GM21717 (cell line): ENCODE measurements around the gene HK1.

Source experiments
- ATAC-seq: cut with Tn5 transposase; IDR thresholded peaks from one replicate; pipeline ENCODE4 v1.9.1; 2021; ENCODE audit warnings: mild to moderate bottlenecking, moderate library complexity; ENCODE audit not compliant: unreplicated experiment

The HK1 gene

DNA sequence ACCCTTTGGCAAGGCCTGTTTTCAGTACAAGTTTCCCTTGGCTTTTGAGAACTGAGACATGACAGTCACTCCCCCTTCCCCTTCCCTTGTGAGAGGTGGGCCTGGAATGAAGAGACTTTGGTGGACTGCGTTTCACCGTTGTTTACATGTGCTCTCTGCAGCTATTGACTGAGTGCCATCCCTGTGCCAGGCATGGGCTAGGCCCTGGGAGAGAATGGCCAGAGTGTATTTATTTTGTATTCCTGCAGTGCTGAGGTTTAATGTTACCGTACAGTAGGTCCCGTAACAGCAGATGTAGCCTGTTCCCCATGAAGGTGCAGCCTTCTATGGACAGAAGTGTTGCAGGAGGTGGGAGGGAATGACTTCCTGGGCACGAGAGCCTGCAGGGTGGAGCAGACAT, 88.4 kb downstream of the HK1 start:
- ATAC-seq, result no peak

DNA sequence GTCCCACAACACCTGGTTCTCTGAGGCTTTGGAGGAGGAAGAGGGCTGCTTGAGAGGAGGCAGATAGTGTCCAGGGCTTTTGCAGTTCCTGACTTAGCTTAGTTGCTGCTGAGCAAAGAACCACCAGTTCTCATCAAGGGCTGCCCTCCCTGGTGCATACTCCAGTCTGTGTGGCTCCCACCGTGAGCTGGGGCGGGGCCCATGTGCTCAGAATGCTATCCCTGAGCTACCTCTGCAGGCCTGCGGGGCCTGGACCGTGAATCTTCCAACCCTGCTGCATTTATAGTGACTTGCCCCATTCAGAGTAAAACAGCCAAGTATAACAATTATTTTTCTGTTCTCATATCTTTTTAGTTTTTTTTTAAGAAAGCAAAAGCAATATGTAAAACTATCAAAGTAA, 89.2 kb downstream of the HK1 start:
- no peak for ATAC-seq

DNA sequence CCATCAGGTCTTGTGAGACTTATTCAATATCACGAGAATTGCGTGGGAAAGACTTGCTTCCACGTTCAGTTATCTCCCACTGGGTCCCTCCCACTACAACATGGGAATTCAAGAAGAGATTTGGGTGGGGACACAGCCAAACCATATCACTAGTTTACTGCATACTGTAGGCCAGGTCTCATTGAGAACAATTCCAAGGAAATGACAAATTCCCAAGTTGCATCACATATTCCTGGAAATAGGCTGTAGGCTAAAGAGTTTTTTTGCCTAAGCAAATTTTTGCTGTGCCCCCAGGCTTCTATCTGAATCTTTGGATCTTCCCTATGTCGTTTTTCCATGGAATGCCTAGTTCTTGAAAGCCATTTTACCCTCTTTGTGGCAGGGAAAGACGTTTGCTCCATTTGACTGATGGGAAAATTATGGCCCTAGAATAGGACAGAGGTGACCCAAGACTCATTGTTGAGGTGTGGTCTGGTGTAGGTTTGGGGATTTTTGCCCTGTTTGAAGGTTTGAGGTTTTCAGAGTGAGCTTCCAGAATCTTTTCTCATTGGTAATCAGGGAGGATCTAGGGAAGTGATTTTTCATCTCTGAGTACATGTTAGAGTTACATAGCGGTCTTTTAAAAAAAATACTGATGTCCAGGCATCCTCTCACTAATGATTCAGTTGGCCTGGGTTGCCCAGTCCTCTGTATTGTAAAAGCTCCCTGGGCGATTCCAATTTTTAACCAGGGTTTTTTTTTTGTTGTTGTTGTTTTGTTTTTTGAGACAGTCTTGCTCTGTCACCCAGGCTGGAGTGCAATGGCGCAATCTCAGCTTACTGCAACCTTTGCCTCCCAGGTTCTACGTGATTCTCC, 94.1 kb downstream of the HK1 start:
- no peak for ATAC-seq

DNA sequence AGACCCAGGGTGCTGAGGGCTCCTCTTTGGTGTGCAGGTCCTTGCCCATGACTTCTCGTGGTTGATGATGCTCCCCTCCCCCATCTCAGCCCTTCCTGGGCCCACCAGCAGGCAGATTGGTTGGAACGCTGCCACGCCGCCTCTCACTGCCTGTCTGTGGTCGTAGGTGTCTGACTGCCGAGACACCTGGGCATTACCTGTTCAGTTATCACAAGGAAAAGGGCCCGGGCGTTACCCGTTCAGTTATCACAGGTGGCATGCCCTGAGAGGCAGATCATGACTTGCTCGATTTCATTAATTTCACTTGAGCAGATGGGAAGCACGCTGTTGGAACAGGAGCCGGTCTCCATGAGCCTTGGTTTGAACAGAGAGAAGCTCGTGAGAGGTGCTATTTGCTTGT, 95.9 kb downstream of the HK1 start:
- ATAC-seq, result no peak

DNA sequence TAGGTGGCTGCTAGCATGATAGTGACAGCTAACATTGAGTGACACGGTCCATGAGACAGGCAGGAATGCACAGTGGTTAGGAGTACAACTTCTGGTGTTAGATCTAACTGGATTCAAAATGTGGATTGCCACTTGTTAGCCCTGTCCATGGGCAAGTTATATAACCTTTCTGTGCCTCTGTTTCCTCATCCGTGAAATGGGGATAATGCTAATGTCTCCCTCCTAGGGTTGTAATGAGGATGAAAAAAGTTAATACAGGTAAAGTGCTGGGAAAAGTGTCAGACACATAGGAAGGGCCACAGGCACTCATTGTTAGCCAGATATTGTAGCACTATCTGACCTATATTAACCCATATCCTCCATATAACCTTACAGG, 96.6 kb downstream of the HK1 start:
- no peak for ATAC-seq

DNA sequence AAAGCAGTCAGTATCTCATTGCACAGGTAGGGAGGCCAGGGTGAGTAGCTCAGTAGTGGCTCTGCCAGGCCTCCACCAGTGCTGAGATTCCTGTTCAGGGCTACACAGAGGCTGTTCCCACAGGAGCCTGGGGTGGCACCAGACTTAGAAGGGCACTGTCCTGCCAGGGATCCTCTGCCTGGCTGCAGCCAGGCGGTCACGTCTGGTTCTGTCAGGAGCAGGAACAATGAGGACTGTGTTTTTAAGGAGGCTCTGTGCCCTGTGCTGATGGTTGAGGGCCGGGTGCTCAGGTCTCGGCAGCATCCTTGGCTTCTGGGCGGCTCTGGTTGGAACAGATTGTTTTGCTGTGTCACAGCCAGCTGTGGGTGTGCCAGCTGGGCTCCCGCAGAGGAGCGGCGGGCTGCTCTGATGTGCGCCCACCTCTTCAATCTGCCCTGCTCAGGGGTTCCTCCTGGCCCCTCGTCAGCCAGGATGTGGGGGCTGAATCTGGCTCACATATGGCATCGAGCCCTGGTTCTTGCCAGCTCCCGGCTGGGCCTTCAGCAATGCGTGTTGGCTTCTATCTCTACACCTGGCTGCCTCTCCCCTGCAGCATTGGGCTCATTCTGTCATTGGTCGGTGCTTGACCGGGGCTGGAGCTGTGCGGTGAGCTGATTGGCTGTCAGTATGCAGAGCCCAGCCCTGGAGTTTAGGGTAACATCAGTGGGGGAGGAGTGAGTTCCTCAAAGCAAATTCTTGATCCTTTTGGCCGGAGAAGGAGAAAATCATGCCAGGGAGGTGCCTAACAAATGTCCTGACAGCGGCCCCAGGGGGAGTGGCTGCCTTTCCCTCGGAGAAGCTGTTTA, 97.2 kb downstream of the HK1 start:
- ATAC-seq, result no peak

DNA sequence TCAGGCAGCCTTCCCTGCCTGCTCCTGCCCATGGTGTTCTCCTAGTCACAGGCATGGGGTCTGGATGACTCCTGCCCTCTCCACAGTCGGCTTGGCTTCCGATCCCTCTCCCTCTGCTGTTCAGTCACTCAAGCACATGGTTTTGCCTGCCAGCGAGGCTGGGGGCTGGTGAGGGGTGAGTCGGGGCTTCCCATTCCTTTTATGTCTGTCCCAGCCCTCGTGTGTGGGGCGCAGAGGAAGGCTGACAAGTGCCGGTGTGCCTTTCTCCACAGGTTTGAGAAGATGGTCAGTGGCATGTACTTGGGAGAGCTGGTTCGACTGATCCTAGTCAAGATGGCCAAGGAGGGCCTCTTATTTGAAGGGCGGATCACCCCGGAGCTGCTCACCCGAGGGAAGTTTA, 98.4 kb downstream of the HK1 start:
- ATAC-seq, result no peak

DNA sequence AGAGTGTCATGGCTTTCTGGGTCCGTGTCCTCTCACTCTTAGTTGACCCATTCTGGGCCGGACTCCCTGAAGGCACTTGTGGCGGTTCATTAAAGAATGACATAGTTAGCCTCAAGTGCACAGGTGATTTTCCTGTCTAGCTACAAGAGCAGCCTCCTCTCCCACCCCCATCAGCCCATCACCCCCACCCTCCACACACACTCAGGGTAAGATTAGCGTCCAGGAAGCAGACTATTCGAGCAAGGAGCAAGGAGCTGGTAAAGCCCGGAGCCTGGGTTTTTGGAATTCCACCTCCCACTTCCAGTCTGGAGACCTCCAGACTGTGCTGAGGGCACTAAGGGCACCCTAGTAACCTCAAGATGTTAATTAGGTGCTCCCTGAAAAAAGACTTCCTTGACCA, 98.9 kb downstream of the HK1 start:
- ATAC-seq, result no peak

DNA sequence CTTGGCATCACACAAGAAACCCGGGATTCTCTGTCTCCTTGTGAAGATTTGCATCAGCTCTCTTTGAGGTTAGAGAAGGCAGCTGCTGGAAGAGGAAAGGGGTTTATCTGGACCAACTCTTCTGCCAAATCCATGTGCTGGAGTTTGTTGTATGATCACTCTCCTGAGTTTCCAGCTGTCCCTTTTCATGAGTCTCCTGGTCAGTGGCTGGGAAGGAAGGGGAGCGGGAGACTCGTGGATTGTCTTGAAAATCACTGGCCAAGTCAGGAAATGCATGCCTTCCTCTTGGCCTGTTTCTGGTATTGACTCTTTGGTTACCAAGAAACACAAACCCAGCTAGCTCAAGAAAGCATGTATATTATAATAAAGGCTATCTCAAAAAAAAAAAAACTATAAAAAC, 99.6 kb downstream of the HK1 start:
- ATAC-seq, result no peak

DNA sequence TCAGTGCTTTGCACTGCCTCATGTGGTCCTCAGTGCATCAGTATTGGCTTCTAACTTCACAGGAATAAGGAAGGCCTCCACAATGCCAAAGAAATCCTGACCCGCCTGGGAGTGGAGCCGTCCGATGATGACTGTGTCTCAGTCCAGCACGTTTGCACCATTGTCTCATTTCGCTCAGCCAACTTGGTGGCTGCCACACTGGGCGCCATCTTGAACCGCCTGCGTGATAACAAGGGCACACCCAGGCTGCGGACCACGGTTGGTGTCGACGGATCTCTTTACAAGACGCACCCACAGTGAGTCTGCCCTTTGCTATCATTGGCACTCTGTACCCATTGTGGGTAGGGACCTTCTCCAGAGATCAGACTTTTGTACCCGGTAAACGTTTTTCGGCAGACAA, 101.5 kb downstream of the HK1 start:
- ATAC-seq, result no peak

DNA sequence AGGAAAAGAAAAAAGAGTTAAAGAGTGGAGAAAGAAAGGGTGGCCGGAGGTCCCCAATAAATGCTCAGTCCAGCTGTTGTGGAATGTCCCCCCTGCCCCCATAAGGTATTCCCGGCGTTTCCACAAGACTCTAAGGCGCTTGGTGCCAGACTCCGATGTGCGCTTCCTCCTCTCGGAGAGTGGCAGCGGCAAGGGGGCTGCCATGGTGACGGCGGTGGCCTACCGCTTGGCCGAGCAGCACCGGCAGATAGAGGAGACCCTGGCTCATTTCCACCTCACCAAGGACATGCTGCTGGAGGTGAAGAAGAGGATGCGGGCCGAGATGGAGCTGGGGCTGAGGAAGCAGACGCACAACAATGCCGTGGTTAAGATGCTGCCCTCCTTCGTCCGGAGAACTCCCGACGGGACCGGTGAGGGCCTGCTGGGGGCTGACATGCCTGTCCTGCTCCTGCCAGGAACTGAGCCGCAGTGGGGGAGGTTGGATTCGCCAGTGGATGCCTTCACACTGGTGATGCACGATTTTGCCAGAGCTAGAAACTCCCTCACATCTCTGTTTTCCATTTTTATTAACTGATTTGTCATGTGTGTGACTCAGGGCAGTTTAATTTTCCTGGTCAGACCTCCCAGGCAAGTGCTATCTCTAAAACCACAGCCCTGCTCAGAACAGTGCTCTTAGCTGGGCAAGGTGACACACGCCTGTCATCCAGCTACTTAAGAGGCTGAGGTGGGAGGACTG, 104.3 kb downstream of the HK1 start:
- no peak for ATAC-seq

DNA sequence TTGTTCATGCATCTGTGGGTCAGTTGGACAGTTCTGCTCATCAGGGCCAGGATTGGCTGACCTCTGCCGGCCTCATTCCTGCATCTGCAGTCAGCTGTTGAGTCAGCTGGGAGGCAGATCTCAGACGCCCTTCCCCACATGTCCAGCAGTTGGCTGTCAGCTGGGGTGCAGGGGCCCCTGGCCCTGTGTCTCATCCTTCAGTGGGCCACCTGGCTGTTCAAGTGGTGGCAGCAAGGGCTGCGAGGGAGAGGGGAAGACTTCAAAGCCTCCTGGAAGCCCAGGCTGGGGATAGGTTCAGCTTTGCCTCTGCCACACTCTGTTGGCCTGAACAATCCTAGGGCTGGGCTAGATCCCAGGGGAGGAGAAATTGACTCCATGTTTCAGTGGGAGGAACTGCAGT, 105.3 kb downstream of the HK1 start:
- no peak for ATAC-seq

DNA sequence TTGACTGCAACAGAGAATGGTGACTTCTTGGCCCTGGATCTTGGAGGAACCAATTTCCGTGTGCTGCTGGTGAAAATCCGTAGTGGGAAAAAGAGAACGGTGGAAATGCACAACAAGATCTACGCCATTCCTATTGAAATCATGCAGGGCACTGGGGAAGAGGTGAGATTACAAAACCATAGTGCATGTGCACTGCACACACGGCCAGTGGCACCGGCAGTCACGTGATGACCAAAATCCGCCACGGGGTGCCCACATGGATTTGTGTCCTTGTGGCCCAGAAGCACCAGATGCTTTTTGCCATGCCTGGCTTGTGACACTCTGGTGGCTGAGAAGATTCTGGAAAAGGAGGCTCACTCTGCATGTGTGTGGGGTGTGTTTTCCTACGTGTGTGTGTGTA, 106.0 kb downstream of the HK1 start:
- ATAC-seq, result no peak

DNA sequence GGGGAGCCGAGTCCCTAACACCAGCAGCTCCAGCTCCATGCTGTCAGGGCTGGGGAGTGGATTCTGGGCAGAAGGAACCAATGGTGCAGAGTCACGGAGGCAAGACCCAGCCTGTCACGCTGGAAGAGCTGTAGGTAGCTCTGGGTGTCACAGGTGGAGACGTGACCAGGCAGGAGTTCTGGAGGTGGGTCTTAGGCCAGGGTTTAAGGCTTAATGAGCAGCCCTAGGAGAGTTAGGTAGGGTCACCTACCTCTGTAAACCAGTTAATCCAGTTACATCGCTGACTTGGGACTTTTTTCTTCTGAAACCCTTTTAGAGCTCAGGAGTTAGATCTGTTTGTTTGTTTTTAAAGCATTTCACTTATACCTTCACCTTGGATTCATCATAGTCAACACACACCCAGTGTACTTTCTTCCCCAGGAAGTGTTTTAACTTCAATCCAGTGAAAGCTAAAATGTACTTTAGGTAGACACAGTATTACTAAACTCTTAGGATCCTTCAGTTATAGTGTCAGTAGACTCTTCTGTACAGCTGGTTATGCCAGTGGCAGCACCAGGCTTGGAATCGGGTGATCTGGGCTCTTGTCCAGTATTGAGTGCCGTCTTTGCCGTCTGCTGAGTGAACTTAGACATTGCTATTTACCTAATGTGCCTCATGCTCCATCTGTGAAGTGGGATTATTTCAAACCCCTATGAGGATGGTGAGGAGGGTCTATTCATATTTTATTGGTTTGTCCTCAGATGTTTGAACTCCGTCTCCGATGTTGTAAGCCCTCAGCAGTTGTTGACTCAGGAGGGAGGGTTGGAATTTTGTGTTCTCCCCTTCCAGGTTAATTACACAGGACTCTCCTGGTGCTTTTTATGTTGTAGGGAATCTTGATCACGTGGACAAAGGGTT, 107.4 kb downstream of the HK1 start:
- no peak for ATAC-seq

DNA sequence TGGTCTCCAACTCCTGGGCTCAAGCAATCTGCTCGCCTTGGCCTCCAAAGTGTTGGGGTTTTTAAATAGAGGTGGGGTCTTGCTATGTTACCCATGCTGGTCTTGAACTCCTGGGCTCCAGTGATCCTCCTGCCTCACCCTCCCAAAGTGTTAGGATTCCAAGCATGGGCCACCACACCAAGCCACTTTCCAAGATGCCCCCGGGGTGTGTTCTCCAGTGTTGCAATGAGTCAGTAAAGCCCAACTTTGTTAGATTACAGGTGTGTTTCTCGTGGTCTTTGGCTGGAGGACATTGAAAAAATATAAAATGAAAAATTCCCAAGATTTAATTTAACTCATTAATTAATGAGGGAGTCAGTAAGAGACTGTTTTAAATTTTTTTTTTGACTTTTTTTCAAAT, 109.2 kb downstream of the HK1 start:
- no peak for ATAC-seq

DNA sequence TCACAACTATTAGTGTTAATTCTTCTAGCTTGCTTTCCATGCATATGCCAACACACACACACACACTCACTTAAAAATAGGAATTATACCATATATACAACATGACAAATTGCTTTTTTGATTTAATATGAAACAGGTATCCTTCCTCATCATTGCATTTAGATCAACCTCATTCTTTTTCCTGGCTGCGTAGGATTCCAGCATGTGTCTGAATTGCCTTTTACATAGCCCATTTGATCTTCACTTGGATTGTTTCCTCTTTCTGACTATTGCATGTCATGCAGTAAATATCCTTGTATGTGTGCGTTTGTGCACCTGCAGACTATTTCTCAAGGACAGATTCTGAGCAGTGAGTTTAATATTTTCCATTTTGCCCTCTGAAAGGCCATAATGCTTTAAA, 110.2 kb downstream of the HK1 start:
- no peak for ATAC-seq

DNA sequence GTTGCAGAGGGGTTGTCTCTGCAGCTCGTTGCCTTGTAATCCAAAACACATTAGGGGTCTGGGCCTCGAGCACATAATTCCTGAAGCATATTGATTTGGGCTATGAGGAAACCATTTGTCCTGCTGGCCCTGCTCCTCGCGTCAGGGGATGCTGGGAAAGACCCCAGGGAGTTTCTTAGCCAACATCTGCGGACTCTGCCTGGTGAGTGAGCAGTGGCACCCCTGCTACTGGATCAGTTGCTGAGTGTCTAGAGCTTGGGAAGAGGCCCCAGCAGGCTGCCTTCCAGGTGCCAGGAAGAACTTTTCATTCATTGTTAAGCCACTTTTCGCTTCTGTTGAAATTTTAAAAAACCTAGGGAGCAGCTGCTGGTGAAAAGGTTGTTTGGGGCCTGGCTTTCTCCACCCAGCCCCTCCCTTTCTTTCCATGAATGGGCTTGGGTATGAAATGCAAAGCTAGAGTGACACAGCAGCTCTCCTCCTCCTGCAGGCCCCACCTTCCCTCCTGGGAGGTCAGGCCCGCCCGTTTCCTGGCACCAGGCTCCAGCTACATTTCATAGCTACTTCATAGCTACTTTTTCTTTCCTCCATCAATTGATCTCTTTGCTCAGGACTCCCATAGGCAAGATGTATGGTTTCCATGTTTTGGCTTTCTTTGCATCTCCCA, 111.7 kb downstream of the HK1 start:
- no peak for ATAC-seq

DNA sequence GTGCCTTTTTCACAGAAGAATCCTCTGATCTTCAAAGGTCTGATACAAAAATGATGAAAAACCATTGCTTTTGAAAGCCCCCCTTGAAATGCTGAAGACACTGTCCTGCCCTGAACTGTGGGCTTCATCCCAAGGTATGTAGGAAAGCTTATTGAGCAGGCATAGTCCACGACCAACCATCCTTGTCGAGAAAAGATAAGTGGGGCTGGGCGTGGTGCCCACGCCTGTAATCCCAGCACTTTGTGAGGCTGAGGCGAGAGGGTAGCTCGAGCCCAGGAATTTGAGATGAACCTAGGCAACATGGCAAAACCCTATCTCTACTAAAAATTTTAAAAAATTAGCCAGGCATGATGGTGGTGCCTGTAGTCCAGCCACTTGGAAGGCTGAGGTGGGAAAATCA, 112.9 kb downstream of the HK1 start:
- ATAC-seq, result no peak

DNA sequence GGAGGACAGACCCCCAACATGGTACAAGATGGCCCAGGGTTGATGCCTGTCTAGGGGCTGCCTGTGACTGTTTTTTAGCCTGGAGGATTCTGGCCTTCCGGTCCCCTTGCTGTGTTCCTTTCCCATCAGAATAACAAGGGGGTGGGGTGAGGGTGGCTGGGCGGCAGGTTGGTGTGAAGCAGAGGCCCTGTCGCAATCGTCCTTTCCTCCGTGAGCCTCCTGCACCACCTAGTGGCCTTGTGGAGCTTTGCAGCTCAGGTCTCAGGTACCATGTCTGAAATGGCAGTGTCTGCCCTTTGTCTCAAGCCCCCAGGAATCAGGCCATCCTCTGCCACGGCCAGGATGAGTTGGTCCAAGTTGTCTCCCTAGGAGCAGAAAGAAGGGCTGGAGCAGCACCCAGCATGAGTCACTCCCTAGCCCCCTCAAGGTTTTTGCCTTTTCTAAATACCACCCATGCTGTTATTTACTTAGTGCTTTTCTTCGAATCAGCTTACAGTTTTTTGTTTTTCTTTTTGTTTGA, 114.2 kb downstream of the HK1 start:
- peak; percentile 77 for ATAC-seq

DNA sequence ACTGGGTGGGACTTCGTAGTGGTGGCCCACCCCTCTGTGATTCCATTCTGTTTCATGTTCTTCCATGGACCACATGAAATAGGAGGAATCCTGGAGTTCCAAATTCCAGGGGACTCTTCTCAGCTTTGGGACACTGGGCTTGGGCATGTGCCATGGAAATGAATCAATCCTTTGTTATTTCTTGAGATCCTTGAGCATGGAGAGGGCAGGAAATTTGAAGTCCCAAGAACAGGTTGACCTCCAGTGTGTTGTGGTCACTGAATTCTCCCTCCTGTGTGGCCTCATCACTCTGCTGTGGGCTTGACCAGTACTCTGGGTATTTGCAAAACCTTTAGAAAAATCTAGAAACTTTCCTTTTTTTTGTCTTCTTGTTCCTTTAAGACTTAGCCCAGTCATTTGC, 115.7 kb downstream of the HK1 start:
- ATAC-seq, result no peak
